Motor neuron (in vitro differentiated cells): ENCODE results near the gene C7. TPM values are rescaled to one million over a fixed set of nuclear protein-coding genes. Genes with fewer than 3 reads are reported as not detected.
A peak's percentile ranks its signal among the peaks of the same experiment; 100 is the strongest.
"Not testable (repeated sequence)": the region's sequence is repeated elsewhere in the genome, so short reads cannot be mapped to it uniquely, and the experiment has no call there.

Experiments
- ATAC-seq, 8 experiments: fragments of 200-7000 bp; cut with Tn5 transposase; replicated peaks in 6 of 8; 2 replicates each; pipeline ENCODE4 v1.8.0; 2021; ENCODE audit warnings: mild to moderate bottlenecking in 8 of 8, moderate library complexity in 8 of 8
- H3K27ac ChIP-seq, 2 donors: fragments of 250-450 bp; sonication (Bioruptor Pico); 2 replicates each; pipeline ENCODE4 v1.9.0; 2021; ENCODE audit warnings: antibody characterized with exemption in 2 of 2, mild to moderate bottlenecking in 2 of 2, moderate library complexity in 1 of 2
- H3K4me1 ChIP-seq, 2 donors: fragments of 250-450 bp; sonication (Bioruptor Pico); replicated peaks in 1 of 2; 2 replicates each; pipeline ENCODE4 v1.6.1; 2021; ENCODE audit warnings: antibody characterized with exemption in 2 of 2, mild to moderate bottlenecking in 2 of 2, moderate library complexity in 1 of 2
- H3K4me3 ChIP-seq, 5 donors: fragments of 250-450 bp; sonication (Bioruptor Pico); 2 replicates each; pipeline ENCODE4 v1.9.0; 2021; ENCODE audit warnings: antibody characterized with exemption in 5 of 5, mild to moderate bottlenecking in 5 of 5, moderate library complexity in 4 of 5
- WGBS, 10 experiments: fragments of 450-650 bp; shearing (Covaris generic); methylation state at CpG; one replicate each; pipeline ENCODE4 v1.0.0; 2022; 5-methylcytosine and 5-hydroxymethylcytosine counted together
- in situ Hi-C, 9 experiments: fragments of 400-800 bp; cut with MboI; loops; one replicate each; pipeline ENCODE4 v1.15.0; 2021; ENCODE audit warnings: low sequenced_read_pairs in 9 of 9, low pct_unique_long_range_greater_than_20kb in 2 of 9; ENCODE audit not compliant: unreplicated experiment in 9 of 9
- total RNA-seq, 8 experiments: library from RNA; unstranded; fragments of 300-600 nt; gene quantifications; 2 replicates each; pipeline versions ENCODE4 v1.2.3 to v1.2.4, GENCODE V29; 2022

The C7 gene
- total RNA-seq, 8 experiments from 2014 or later, result 0.33 to 504 (median 1.6) TPM; not detected in 4

DNA sequence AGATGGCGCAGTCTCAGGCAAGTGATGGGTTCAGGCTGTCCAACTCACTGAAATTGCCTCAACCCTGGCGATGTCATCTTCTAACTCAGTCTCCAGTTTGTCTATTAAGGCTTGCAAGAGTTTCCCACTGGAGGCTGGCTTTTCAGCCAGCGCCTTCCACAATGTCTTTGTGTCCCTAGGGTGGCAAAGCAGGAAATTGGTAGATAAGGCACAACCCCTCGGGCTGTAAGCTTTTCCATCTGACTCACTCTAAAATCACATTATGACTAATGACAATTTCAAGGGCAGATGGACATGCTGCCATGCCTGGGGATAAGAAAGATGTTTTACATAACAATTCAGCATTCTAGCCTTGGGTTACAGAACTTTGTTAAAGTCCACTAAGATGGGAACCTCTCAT is 99.9 kb downstream of the C7 start:
- in situ Hi-C loops, result no loop called here
- ATAC-seq, result peak in 2 of 8 experiments; percentile 87 to 92

DNA sequence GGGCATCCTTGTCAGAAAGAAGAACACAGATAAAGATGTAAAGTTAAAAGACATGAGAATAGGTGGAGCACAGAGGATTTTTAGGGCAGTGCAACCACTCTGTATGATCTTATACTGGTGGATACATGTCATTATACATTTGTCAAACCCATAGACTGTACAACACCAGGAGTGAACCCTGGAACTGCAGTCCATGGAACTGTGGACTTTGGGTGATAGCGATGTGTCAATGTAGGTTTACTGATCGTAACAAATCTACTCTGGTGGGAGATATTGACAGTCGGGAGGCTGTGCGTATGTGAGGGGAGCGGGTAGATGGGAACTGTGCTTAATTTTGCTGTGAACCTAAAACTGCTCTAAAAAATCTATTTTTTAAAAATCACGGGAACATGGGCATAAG is 101.3 kb downstream of the C7 start:
- Histone ChIP-seq H3K4me1 (no peaks in the 10 kb centered on the region), H3K4me3 (no peak overlapping the region), H3K27ac (no peak overlapping the region)
- WGBS, 10 experiments, result 20 to 95% (median 80%) methylated on average over 1 to 6 of the region's 6 CpGs; no CpG with 5 or more reads in 1 of the 10 experiments
- ATAC-seq, result no peak
- in situ Hi-C loops, result no loop called here

More for the DNA sequence above, 99.9 kb downstream of the C7 start:
- Histone ChIP-seq H3K4me3 (no peak overlapping the region), H3K4me1 (no peaks in the 10 kb centered on the region), H3K27ac (no peak overlapping the region)
- 17 to 88% (median 48%) methylated on average over 1 to 4 of the region's 4 CpGs; no CpG with 5 or more reads in 2 of the 10 experiments for WGBS, 10 experiments

DNA sequence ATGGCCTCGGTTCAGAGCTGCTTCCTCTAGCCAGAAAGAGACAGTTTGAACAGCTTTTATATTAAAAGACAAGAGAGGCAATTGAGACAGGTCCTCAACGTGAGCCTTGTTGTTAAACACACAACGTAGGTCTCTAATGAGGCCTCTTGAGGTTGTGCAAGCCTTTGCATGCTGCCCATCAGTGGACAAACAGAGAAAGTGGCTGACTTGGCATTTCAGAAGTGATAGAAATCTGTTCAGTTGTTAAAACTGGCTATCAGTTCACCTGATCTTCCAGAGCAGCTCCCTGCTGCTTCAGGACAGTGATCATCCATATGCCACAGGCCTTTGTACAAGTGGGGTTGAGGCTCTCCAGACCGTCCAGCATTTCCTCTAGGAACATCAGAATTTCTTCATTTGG is 103.0 kb downstream of the C7 start:
- ATAC-seq, result no peak
- WGBS, 10 experiments, result 0 to 83% (median 29%) methylated on average over 1 to 3 of the region's 4 CpGs; no CpG with 5 or more reads in 4 of the 10 experiments
- Histone ChIP-seq H3K27ac (no peak overlapping the region), H3K4me3 (no peak overlapping the region), H3K4me1 (no peaks in the 10 kb centered on the region)
- in situ Hi-C loops, result no loop called here

DNA sequence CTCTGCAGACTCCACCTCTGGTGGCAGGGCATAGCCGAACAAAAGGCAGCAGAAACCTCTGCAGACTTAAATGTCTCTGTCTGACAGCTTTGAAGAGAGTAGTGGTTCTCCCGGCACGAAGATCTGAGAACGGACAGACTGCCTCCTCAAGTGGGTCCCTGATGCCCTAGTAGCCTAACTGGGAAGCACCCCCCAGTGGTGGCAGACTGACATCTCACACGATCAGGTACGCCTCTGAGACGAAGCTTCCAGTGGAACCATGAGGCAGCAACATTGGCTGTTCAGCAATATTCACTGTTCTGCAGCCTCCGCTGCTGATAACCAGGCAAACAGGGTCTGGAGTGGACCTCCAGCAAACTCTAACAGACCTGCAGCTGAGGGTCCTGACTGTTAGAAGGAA is 113.3 kb downstream of the C7 start:
- H3K4me1 ChIP-seq, H3K4me3 ChIP-seq, ATAC-seq, H3K27ac ChIP-seq, in situ Hi-C loops: not testable (repeated sequence)
- 83% methylated on average over 1 of the region's 8 CpGs; no CpG with 5 or more reads in 9 of the 10 experiments for WGBS, 10 experiments

Other genes with a start within 250 kb of the C7 start
- gene PTGER4, start 229.6 kb upstream of the C7 start, total RNA-seq, result 10 to 100 TPM in 3 of 8 experiments, 1 to 10 TPM in 1, under 1 TPM in 4; 0.32 to 21.2 (median 3.6) TPM
- gene TTC33, start 153.5 kb upstream of the C7 start, total RNA-seq, result 10 to 100 TPM in 7 of 8 experiments, 1 to 10 TPM in 1; 6.8 to 25.5 (median 16.5) TPM
- gene PRKAA1, start 111.1 kb upstream of the C7 start, total RNA-seq, result 10 to 100 TPM; 18.3 to 70.7 (median 33.8) TPM
- gene RPL37, start 74.3 kb upstream of the C7 start, total RNA-seq, result 1,000 to 10,000 TPM; 2,125 to 3,124 (median 2,435) TPM
- gene CARD6, start 68.1 kb upstream of the C7 start, total RNA-seq, result 10 to 100 TPM in 1 of 8 experiments, 1 to 10 TPM in 2, under 1 TPM in 5; 0.04 to 13.5 (median 0.33) TPM
- under 1 TPM in 1 of 8 experiments, not detected in 7; 0.36 TPM for gene MROH2B, start 161.8 kb downstream of the C7 start, total RNA-seq